K562 (cell line): ENCODE data around the gene LIX1L. TPM values are rescaled to one million over a fixed set of nuclear protein-coding genes. Genes with fewer than 3 reads are reported as not detected.

Experiments used
- AFF4 ChIP-seq: sonication (generic); formaldehyde crosslinking; IDR thresholded peaks from 2 replicates; pipeline ENCODE4 v1.8.0; 2023; ENCODE audit warnings: mild to moderate bottlenecking, missing genetic modification reagents
- ATF3 ChIP-seq, 2 experiments: fragments of 450-650 bp in 1 of 2; sonication (generic) in 1 of 2; formaldehyde crosslinking in 1 of 2; IDR thresholded peaks in 1 of 2; conservative IDR thresholded peaks in 1 of 2; 2 replicates each; pipeline versions ENCODE4 v1.6.1 to v1.8.1; 2016 to 2023; ENCODE audit warnings: mild to moderate bottlenecking in 2 of 2, moderate library complexity in 2 of 2, inconsistent platforms in 1 of 2, missing genetic modification reagents in 1 of 2
- BHLHE40 ChIP-seq: IDR thresholded peaks from 2 replicates; pipeline ENCODE4 v1.6.1; 2011; ENCODE audit warnings: low read length, improper control_type of control experiment
- PKNOX1 ChIP-seq: fragments of 450-650 bp; IDR thresholded peaks from 2 replicates; pipeline ENCODE4 v1.6.1; 2016
- SAFB2 ChIP-seq: fragments of 200-400 bp; formaldehyde crosslinking; IDR thresholded peaks from 2 replicates; pipeline ENCODE4 v1.6.1; 2018; ENCODE audit warnings: borderline replicate concordance, low read length, low read depth, moderate library complexity; ENCODE audit not compliant: severe bottlenecking
- SIN3B ChIP-seq: fragments of 450-650 bp; IDR thresholded peaks from 2 replicates; pipeline ENCODE4 v1.6.1; 2017; ENCODE audit warnings: low read depth, mild to moderate bottlenecking, moderate library complexity
- ZNF318 ChIP-seq, 2 experiments: fragments of 450-650 bp; IDR thresholded peaks; 2 replicates each; pipeline ENCODE4 v1.6.1; 2016; ENCODE audit warnings: mild to moderate bottlenecking in 2 of 2, borderline replicate concordance in 1 of 2, low read depth in 1 of 2, moderate library complexity in 1 of 2
- ZNF436 ChIP-seq: fragments of 250-450, 450-650 bp; sonication (Bioruptor Pico); formaldehyde crosslinking; IDR thresholded peaks from 2 replicates; pipeline ENCODE4 v1.7.0; 2020; ENCODE audit warnings: mild to moderate bottlenecking
- ZNF589 ChIP-seq: fragments of 200-800 bp; sonication (Bioruptor generic); IDR thresholded peaks from 2 replicates; pipeline ENCODE4 v1.6.1; 2016; ENCODE audit warnings: low read depth, missing genetic modification characterization, missing compliant biosample characterization
- polyA plus RNA-seq, 8 experiments: library from polyadenylated mRNA; depleted of rRNA in 4 of 8; stranded (reverse) in 5 of 8; unstranded in 3 of 8; fragments of >200 nt; fragmentation: Nextera tagmentation in 2 of 8; fragmentation: Illumina TruSeq in 1 of 8; extraction: Ambion mirVana in 2 of 8; extraction: Trizol in 1 of 8; gene quantifications; 2 replicates each; pipeline versions ENCODE4 v1.2.1 to v1.2.3, GENCODE V29; 2011 to 2014; ENCODE audit warnings: inconsistent platforms in 1 of 8, missing spikeins in 1 of 8
- total RNA-seq, 7 experiments: library from RNA; depleted of rRNA in 6 of 7; stranded (reverse); fragments of >200 nt in 6 of 7; fragmentation: Illumina TruSeq in 2 of 7; extraction: Trizol in 2 of 7; gene quantifications; 2 replicates each; pipeline versions ENCODE4 v1.2.1 to v1.2.3, GENCODE V29; 2011 to 2021; ENCODE audit warnings: low replicate concordance in 1 of 7

Gene LIX1L
- total and polyA plus RNA-seq, 9 of the 15 experiments (the other 6 are each of a cell fraction or from before 2014, with no cell fraction given), result 4.6 to 26.5 (median 12.5) TPM

GRCh38 chr1:145978854-145979745 is 21.3 kb upstream of the LIX1L start (continued):
- TF ChIP-seq AFF4 (CRISPR knock-in tag), result peak; percentile 94
- no peak for TF ChIP-seq SAFB2
- TF ChIP-seq ZNF589, result peak; percentile 45; the same call in 1 of the 2 replicates
- TF ChIP-seq PKNOX1, result peak; percentile 78
- TF ChIP-seq SIN3B, result no peak
- peak; percentile 67 for TF ChIP-seq BHLHE40
- peak; percentile 88 for TF ChIP-seq ATF3 (IDR thresholded peaks at IDR 0.05)
- peak; percentile 86 for TF ChIP-seq ATF3 (CRISPR knock-in tag; conservative IDR thresholded peaks at IDR 0.05)
- TF ChIP-seq ZNF436 (CRISPR knock-in tag), result no peak
- peak in 1 of 2 experiments; percentile 91; a peak in 2 of 4 replicates for TF ChIP-seq ZNF318 (IDR thresholded peaks at IDR 0.05; ENCODE audit: borderline replicate concordance in 1 of 2, low read depth in 1 of 2)
